NCI-H524 (cell line): ENCODE data around the gene UBA6.
"Not testable (repeated sequence)": the region's sequence is repeated elsewhere in the genome, so short reads cannot be mapped to it uniquely, and the experiment has no call there.

ENCODE experiments used
- DNase-seq, 2 experiments: peaks; one replicate each; lab custom pipeline; 2025; lab: John Stamatoyannopoulos, UW

The UBA6 gene

DNA sequence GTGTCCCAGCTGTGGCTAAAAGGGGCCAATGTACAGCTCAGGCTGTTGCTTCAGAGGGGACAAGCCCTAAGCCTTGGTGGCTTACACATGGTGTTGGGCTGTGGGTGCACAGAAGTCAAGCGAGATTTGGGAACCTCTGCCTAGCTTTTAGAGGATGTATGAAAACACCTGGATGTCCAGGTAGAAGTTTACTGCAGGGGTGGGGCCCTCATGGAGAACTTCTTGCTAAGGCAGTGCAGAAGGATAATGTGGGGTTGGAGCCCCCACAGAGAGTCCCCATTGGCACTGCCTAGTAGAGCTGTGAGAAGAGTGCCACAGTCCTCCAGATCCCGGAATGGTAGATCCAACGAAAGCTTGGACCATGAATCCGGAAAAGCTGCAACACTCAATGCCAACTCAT is 40.5 kb downstream of the UBA6 start:
- no peak for DNase-seq

DNA sequence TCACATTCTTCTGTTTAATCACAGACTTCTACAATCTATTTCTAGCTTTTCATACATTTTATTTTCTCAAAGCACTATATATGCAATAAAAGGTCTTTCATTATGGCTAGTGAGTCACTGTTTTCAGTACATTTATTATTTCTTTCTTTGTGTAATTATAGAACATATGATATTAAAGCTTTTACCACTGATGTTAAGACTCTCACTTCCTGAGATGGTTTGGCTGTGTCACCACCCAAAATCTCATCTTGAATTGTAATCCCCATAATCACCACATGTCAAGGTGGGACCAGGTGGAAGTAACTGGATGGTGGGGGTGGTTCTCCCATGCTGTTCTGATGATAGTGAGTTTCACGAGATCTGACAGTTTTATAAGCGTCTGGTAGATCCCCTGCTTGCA is 41.9 kb downstream of the UBA6 start:
- DNase-seq = no peak

DNA sequence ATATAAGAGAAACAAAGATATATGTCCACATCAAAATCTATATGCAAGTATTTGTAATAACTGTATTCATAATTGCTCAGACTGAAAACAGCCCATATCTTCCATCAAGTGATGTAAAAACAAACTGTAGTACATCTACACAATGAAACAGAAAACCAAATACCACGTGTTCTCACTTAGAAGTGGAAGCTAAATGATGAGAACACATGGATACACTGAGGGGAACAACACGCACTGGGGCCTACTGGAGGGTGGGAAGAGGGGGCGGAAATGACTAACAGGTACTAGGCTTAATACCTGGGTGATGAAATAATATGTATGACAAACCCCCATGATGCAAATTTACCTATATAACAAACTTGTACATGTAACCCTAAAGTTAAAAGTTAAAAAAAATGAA is 42.7 kb downstream of the UBA6 start:
- no peak for DNase-seq

DNA sequence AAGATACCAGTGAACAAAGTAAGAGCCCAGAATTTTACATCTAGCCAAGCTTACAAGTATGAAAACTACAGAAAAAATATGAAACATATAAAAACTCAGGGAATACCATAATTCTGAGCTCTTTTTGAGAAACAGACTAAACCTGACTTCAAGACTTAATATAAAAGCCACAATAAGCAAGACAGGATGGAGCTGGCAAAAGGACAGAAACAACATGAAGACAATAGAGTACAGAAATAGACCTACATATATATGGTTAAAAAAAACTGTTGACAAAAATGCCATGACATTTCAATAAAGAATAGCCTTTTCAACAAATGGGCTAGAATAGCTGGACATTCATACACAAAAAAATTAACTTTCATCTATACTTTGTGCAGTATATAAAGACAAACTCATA is 49.4 kb downstream of the UBA6 start:
- no peak for DNase-seq

DNA sequence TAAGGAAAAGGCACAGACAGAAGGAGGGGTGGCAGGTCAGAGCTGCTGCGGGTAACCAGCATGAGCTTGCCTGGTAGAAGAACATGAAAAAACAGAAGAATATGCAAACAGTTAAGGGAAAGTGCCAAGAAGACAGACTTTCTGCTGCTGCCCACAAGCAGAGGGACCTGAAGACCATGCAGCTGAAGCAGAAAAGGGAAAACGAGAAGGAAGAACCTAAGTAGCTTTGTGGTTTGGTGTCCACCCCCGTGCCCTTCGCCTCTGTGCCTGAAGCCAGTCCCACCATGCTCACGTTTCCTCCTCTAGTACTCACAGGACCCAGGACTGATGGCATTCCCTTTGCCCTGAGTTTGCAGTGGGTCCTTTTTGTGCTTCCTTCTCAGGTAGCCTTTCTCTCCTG is 62.8 kb downstream of the UBA6 start:
- DNase-seq = no peak

DNA sequence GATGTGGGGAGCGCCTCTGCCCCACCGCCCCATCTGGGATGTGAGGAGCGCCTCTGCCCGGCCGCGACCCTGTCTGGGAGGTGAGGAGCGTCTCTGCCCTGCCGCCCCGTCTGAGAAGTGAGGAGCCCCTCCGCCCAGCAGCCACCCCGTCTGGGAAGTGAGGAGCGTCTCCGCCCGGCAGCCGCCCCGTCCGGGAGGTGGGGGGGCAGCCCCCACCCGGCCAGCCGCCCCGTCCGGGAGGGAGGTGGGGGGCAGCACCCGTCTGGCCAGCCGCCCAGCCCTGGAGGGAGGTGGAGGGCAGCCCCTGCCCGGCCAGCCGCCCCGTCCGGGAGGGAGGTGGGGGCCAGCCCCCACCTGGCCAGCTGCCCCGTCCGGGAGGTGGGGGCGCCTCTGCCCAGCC is 64.0 kb downstream of the UBA6 start:
- not testable (repeated sequence) for DNase-seq

DNA sequence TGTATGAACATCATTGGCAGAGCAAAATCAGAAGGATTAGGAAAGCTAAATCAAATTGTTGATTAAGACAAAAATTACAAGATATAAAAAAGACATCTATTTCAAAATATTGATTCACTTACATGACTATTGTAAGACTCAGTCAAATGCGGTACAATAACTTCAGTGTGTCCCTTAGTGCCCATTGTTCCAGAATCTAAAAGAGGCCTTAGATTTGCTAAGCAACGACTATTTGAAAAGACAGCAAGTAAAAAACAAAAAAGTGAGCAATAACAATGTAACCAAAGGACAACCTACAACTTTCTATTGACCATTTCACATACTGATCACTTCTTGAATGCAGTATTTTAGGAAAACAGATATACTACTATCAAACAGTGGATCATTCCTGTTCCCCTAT is 65.6 kb downstream of the UBA6 start:
- DNase-seq = no peak

DNA sequence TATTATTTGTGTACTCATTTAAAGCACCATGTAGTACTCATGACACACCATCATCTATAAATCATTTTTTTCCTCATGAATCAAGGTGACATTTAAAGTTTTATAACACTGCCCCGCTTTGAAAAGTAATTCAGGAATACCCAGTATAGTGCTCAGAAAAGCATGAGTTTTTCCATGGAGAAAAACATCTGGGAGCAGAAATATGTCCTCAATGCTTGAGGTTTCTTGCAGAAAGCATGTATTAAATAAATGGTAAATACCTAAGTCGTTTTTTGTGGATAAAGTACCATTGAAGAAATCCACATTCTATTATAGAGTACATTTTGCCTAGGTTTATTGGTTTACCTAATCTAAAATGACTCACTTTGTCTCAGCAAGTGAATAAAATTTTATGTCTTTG is 66.2 kb downstream of the UBA6 start:
- DNase-seq = no peak

DNA sequence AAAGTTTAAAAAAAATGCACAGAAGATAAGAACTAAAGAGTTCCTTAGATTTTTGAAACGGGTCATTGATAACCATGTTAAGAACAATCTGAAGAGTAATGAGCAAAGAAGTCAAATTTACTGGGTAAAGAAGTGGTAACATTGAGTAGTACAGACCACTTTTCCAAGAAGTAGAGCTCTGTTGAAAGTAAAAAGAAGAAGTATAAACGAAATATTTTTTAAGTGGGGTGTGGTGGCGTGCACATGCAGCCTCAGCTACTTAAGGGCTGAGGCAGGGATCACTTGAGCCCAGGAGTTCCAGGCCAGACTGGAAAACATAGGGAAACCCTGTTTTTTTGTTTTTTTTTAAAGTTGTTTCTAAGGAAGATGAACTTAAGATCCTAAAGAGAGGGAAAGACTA is 68.5 kb downstream of the UBA6 start:
- no peak for DNase-seq

DNA sequence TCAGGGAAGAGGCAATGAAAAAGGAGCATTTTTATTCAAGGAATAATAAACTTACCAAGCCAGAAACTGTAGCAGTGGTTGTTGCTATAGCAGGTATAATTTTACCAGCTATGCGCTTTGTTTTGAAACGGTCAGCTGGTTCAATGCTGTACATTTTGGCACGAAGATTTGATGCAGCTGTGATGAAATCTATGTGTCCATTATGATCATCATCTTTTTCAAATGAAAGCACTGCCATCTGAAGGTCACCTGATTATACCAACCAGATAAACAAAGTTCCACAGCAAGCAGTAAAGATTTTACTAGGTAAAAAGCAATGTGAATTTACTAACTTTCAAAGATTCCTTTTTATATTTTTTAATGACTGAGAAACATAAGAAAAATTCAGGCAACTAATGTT is 76.0 kb downstream of the UBA6 start:
- no peak for DNase-seq

DNA sequence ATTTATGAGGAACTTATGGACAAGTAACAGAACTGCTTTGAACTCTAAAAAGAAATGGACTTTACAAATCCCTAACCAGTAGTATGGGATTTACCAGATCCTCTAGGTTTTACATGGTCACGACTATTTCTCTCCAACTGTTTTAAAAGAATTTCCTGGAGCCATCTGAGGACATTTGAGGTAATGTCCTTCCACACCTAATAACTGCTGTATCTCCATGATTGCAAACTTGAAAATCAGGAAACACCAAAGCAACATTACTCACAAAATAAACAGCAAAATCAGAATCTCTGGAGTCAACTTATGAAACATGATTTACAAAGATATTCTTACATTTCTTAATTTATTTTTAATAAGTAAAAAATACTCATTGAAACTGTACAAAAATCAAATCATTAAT is 84.5 kb downstream of the UBA6 start:
- DNase-seq = no peak

DNA sequence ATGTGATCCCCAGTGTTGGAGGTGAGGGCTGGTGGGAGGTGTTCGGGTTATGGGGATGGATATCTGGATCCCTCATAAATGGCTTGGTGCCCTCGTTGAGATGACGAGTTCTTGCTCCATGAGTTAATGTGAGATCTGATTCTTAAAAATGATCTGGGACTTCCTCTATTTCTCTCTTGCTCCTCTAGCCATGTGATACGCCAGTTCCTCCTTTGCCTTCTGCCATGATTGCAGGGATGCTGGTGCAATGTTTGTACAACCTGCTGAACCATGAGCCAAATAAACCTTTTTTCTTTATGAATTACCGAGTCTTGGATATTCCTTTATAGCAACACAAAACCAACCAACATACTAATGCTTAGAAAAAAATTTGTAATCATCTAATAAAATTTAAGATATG is 85.8 kb downstream of the UBA6 start:
- no peak for DNase-seq

DNA sequence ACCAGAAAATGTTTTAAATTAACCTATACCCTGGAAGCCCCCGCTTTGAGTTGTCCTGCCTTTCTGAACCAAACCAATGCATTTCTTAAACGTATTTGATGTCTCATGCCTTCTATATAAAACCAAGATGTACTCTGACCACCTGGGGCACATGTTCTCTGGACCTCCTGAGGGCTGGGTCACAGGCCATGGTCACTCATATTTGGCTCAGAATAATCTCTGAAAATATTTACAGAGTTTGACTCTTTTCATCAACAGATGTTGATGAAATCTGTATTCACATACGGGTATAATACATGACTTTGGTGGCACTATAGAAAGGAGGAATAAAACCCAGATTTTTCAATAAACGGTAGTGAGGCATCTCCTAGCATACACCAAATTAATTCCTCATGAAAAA is 86.8 kb downstream of the UBA6 start:
- no peak for DNase-seq

DNA sequence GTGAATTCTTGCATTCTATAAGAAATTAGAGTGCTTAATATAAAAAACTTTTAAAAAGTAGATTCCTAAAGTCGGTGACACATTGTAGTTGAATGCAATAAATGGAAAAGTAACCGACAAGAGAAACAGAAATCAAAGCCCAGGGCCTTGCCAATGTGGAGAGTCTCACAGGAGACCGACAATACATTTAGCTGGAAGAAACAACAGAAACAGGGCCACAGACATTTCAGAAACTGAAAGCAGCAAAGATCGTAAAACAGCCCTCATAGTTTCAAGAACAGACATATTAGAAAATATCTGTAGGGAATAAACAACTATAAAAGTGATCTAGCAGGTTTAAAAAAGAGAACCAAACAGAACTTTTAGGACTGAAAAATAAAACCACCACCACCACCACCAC is 92.9 kb downstream of the UBA6 start:
- no peak for DNase-seq

DNA sequence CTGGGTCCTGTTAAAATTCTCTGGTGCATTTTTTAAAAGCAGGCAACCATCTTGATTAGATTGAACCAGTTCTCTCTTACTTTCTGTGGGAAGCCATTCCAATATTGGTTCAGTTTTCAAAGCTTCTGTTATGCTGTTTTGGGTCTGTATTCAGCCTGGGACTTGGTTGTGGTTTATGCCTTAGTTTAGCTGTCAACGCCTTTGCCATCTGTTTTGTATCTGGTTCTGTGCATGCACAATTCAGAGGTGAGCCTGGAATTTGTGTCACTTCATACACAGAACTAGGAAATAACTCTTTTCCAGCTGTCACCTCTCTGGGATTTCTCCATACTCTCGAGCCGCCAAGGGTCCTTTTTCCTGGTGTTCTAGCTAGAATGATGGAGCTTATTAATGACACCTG is 96.2 kb downstream of the UBA6 start:
- no peak for DNase-seq

DNA sequence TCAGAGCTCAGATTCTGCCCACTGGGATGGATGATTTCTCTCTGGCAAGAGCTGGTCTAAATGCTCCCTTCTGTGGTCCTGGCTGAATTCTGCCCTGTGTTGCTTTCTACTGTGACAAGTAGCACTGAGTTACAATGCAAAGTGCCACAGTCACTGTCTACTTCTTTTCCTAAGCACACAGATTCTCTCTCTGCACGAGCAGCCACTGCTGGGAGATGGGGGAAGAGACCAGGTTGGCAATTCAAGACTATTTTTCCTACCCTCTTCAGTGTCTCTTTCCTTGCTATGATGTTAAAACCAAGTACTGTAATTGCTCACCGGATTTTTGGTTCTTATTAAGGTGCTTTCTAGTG is 97.0 kb downstream of the UBA6 start:
- DNase-seq = no peak

DNA sequence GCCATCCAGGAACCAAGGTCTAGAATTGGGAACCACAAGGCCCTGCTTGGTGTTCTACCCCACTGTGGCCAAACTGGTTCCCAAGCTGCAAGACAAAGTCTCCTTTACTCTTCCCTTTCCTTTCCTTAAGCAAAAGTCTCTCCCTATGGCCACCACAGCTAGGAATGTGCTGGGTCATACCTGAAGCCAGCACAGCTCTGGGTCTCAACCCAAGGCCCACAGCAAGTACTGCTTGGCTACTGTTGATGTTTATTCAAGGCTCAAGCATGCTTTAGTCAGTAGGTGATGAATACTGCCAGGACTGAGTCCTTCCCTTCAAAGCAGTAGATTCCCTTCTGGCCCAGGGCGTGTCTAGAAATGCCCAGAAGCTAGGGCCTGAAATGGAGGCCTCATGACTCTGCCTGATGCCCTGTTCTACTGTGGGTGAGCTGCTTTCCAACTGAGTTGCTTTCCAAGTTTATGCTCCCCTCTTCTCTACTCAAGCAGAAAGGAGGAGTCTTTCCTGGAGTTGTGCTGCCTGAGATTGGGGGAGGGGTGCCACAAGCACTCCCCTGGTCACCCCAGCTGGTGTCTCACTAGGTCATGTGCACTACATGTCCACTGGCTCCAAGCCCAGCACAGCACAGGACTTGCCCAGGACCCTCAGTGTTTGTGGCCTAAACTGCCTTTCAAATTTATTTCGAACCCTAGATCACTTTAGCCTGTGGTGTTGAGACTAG is 97.5 kb downstream of the UBA6 start:
- no peak for DNase-seq

DNA sequence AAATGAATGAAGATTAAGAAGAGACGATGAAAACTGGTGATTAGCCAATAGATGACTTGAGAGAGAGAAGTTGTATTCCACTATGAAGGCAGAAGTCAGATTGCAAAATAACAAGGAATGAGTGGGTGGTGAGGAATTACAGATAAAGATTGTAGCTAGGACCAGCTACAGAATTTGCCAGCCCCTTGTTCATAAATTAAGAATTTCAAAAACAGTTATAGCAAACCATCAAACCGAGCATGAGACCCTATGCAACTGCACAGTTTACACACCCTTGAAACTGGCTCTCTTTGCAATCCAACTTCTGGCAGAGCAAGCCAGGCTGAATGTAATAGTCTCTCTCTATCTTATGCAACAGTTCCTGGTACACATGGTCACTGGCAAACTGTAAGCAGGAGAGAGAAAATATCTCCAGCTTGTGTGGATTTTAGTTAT is 107.2 kb downstream of the UBA6 start:
- DNase-seq = no peak

DNA sequence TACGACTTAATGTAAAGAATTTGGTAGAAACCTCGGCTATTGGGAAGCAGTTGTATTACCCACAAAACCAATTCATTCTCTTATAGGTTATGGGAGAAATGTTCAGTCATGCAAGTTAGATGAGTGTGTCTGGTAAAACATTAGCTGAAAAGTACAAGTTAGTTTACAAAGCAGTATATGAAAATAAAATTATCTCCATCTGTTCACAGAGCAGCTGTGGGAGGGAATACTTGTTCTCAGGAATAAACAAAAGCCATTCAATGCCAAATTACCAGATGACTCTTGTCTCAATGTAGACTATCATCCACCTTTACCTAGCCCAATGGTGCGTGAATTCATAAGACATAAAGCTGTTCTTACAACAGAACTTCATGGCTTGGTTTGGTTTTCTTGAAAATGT is 113.8 kb downstream of the UBA6 start:
- DNase-seq = no peak

DNA sequence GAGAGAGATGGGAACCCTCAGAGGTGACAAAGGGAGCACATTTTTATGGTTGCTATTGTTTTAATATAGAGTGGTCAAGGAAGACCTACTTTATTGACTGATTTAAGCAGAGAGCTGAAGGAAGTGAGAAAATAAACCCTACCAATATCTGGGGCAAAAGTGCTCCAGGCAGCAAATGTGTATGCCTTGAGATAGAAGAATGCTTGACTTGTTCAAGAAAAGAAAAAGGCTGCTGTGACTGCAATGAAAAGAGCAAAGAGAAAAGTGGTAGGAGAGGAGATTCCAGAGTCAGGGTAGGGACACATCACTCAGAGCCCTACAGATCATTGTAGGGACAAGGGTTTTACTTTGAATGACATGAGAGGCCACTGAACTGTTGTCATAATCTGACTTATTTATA is 116.5 kb downstream of the UBA6 start:
- DNase-seq = no peak

DNA sequence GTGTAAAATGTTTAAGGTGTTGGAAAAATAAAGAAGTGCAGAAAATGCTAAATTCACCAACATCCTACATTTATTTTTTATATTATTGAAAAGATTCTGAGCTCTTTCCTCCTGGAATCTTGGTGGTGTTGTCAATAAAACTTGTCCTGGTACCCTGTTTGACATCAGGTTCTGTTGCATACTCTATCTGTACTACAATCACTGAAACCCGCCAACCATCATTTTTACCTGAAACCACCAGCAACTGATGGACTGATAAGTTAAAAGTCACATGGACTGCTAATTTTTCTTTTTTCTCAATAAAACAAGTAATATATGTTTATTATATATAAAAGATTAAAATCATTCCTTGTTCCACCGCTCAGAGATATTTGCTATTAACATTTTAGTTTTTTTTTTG is 119.0 kb downstream of the UBA6 start:
- DNase-seq = no peak

DNA sequence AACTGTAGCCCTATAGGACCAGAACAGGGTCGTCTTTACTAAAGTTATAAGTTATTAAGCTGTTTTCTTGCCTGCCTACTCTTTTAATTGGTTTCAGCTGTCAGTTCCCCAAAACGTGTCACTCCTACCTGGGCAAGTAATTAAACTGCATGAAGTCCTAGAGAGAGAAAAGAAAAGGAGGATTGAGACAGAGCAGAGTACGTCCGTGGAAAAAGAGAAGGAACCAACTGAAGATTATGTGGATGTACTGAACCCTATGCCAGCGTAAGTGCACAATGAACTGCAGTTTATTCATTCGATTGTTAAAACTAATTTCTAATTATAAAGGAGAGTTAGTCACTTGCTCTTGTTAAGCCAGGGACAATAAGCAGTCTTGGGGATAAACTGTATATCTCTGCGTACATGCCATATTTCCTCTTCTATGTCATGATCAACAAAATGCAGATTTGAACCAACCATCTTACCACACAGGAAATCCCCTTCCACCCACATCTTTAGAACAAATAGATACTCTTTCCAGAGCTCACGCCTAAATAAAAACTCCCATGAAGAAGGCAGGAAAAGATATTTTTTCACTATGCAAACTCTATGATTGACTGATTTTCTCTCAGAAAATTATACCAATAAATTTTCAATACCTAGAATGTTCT is 119.6 kb downstream of the UBA6 start:
- DNase-seq = no peak

DNA sequence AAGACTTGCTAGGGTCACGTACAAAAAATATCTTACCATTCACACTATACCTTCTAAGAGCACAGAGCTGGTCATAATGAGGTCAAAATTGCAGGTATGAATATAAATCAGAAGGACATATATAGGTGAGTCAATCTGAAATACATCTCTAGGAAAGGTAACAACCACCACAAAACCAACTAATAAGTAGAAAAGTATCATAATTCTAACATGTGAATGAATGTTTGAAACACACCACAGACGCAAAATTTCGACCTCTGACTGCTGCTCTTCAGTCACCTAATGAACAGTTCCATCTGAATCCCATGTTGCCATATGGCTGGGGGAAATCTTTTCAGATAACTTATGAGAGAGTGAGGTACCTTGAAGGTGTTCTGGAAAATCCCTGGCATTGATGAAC is 120.4 kb downstream of the UBA6 start:
- no peak for DNase-seq

DNA sequence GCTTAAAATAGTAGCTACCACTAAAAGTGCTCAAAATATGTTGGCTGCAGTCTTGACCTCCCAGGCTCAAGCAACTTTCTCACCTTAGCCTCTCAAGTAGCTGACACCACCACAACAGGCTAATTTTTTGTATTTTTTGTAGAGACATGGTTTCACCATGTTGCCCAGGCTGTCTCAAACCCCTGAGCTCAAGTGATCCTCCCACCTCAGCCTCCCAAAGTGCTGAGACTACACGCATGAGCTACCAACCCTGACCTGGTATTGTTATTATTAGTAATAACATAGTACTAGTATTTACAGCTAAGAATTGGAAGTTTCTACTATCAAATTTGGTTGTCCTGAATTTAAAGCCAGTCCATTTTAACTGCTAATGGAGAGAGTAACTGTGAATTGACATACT is 124.4 kb downstream of the UBA6 start:
- DNase-seq = no peak
